HG03280 (cell line): Measurements from ENCODE around the gene C9orf85.
"Not testable (repeated sequence)": the region's sequence is repeated elsewhere in the genome, so short reads cannot be mapped to it uniquely, and the experiment has no call there.

ENCODE experiments used
- ATAC-seq: cut with Tn5 transposase; IDR thresholded peaks from one replicate; pipeline ENCODE4 v1.9.1; 2021; ENCODE audit warnings: mild to moderate bottlenecking, moderate library complexity; ENCODE audit not compliant: unreplicated experiment

C9orf85 gene

GRCh38 chr9:71911061-71911907 is at the start of gene C9orf85, which contains the start of gene ABHD17B:
Gene C9orf85, plus strand, starts transcription at chr9:71911639. Its CDS starts 96 bp downstream, at chr9:71911735.
Gene ABHD17B, minus strand, starts transcription at chr9:71911193. Its CDS starts 36,113 bp downstream, at chr9:71875080.
- peak; percentile 95 for ATAC-seq

GRCh38 chr9:71863631-71864030 is 47.8 kb upstream of the C9orf85 start:
- no peak for ATAC-seq

- ATAC-seq, result no peak
Measured at GRCh38 chr9:71875345-71875744, 36.1 kb upstream of the C9orf85 start.

GRCh38 chr9:71876106-71876505 is 35.3 kb upstream of the C9orf85 start:
- no peak for ATAC-seq

- ATAC-seq, result no peak
Measured at GRCh38 chr9:71876829-71877228, 34.6 kb upstream of the C9orf85 start.

- ATAC-seq, result no peak
Measured at GRCh38 chr9:71878327-71879274, 32.8 kb upstream of the C9orf85 start.

- ATAC-seq, result no peak
Measured at GRCh38 chr9:71879644-71880174, 31.7 kb upstream of the C9orf85 start.

GRCh38 chr9:71884005-71884404 is 27.4 kb upstream of the C9orf85 start:
- no peak for ATAC-seq

- no peak for ATAC-seq
Measured at GRCh38 chr9:71885467-71885866, 26.0 kb upstream of the C9orf85 start.

- no peak for ATAC-seq
Measured at GRCh38 chr9:71886015-71886414, 25.4 kb upstream of the C9orf85 start.

- ATAC-seq, result no peak
Measured at GRCh38 chr9:71886541-71886940, 24.9 kb upstream of the C9orf85 start.

GRCh38 chr9:71887362-71887761 is 24.1 kb upstream of the C9orf85 start:
- no peak for ATAC-seq

- ATAC-seq, result no peak
Measured at GRCh38 chr9:71890042-71890679, 21.3 kb upstream of the C9orf85 start.

- no peak for ATAC-seq
Measured at GRCh38 chr9:71891557-71892189, 19.8 kb upstream of the C9orf85 start.

- no peak for ATAC-seq
Measured at GRCh38 chr9:71895117-71895516, 16.3 kb upstream of the C9orf85 start.

- ATAC-seq, result no peak
Measured at GRCh38 chr9:71895955-71896354, 15.5 kb upstream of the C9orf85 start.

- no peak for ATAC-seq
Measured at GRCh38 chr9:71896761-71897160, 14.7 kb upstream of the C9orf85 start.

- no peak for ATAC-seq
Measured at GRCh38 chr9:71897577-71897976, 13.9 kb upstream of the C9orf85 start.

- ATAC-seq, result not testable (repeated sequence)
Measured at GRCh38 chr9:71898756-71899155, 12.7 kb upstream of the C9orf85 start.
